Inflammatory macrophage (primary cell): Measurements from ENCODE around the gene TEX264.
"Not testable (repeated sequence)": the region's sequence is repeated elsewhere in the genome, so short reads cannot be mapped to it uniquely, and the experiment has no call there.

Source experiments
- DNase-seq, 2 donors: peaks; one replicate each; pipeline ENCODE4 v3.0.0-alpha.2; 2020 to 2022
- total RNA-seq, 18 experiments: gene quantifications; one replicate each; lab custom pipeline; 2026; ENCODE audit warnings: mixed read lengths in 6 of 18, inconsistent platforms in 2 of 18; lab: John Stamatoyannopoulos, UW

The TEX264 gene, protein sequence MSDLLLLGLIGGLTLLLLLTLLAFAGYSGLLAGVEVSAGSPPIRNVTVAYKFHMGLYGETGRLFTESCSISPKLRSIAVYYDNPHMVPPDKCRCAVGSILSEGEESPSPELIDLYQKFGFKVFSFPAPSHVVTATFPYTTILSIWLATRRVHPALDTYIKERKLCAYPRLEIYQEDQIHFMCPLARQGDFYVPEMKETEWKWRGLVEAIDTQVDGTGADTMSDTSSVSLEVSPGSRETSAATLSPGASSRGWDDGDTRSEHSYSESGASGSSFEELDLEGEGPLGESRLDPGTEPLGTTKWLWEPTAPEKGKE
- total RNA-seq: 17.9 to 108 (median 68.3) reads per million in 18 experiments

DNA sequence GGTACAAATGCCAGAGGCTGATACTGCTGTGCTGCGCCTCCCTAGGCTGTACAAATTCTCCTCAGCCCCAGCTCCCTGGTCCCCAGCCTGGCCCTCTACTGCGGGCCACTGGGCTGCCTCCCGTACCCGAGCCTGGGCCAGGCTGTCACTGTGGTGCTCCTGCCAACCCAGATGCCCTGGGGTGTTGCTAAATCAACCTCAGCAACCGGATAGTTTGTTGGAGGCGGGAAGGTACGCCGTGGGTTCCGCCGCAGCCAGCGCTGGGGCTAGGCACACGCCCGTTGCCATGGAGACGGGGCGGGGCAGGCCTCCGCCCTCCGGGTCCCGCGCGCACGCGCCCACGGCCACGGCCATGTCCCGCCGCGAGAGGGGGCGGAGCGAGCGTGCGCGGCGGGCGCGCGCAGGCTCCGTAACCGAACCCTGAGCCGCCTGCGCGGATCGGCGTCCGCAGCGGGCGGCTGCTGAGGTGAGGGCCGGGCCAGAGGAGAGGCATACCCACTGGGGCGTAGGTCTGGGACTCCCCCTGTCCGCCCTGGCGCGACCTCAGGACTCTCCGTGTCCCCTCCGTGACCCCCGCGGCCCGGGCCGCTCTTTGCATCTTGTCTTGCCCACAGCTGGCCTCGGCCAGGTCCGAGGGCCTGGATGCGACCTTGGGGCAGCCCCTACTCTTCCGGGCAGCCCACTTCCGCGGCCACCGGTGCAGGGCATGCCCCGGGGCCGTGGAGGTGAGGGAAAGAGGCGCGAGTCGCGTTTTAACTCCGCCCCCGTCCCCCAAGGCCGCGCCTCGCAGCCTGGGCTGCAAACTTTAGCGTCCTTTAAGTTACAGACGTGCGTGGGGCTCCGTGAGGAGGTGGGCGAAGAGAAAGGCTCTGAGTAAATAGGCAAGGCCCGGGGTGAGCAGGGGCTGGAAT is at the start of gene TEX264:
Gene TEX264, plus strand, starts transcription at position 430 of the 911 bp plus-strand sequence. CDS start 3,053 bp downstream, outside the sequence.
- DNase-seq: peak; percentile 95 to 97

DNA sequence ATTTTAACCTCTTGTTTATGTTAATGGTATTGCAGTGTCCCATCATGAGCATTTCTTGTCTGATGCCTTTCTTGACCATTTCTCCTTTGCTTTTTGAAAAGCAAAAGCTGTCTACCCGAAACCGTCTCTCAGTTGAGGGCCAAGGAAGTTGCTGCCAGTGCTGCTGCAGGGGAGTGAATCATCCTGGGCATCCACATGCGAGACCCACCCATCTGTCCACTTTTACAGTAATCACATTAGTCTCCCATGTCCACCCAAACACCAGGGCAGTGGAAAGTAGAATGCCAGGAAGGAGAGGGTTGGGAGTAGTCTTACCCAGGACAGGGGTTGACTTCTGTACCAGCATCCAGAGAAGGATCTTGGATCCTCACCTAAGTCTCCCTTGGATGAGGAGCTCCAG is 48.6 kb upstream of the TEX264 start:
- DNase-seq: no peak

DNA sequence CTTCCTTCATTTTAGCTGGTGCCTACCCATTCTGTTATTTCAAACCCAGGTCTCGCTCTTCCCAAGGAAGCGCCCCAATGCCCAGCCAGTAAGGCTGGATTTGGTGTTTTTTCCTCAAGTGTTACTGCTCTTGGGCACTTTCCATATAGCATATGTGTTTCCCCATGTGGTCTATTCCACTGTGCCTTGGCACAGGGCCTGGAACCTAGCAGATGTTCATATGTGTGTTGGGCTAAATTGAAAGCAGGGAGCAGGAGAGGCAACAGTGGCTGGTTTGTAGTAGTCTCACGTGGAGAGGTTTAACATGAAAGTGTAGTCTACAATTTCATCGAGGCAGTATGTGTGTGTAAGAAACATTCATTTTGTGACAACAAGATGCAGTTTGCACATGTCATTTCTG is 48.2 kb upstream of the TEX264 start:
- no peak for DNase-seq

DNA sequence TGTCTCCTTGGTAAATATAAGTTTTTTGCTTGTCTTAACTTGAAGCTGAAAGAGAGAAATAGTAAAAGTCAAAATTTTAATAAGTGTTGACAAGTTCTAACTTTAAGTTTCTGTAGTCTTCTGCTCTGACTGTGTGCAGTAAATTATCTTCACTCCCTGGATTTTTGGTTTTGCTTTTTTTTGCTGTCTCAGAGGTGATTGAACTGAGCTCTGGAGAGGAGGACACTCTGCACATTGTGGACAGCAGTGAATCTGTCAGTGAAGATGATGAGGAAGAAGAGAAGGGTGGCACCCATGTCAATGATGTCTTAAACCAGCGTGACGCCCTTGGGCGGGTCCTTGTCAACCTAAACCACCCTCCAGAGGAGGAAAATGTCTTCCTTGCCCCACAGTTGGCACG is 40.5 kb upstream of the TEX264 start:
- DNase-seq: no peak

DNA sequence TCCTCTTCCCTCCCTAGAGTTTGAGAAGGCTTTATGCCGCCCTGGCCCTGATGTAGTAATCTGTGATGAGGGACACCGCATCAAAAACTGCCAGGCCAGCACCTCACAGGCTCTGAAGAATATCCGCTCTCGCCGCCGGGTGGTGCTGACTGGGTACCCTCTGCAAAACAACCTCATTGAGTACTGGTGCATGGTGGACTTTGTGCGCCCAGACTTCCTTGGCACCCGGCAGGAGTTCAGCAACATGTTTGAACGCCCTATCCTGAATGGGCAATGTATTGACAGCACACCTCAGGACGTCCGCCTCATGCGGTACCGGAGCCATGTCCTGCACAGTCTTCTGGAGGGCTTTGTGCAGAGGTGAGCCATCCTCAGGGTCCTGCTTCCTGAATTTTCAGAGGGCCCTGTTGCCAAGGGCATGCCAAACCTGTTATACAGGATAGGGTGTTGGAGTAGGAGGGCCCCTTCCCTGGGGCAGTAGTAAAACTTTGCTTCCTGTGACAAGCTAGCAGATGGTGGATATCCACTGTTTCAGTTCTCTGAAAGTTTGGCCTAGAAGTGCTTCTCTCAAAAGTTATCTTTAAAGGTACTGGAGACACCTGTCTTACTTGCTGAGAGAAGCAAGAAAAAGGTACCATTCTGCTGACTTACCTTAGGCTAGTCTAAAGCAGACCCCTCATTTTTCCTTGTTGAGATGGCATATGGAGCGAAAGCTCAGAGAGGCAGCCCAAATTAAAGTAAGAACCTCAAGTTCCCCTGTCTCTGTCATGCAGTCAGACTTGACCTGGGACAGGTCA is 33.7 kb upstream of the TEX264 start:
- no peak for DNase-seq

DNA sequence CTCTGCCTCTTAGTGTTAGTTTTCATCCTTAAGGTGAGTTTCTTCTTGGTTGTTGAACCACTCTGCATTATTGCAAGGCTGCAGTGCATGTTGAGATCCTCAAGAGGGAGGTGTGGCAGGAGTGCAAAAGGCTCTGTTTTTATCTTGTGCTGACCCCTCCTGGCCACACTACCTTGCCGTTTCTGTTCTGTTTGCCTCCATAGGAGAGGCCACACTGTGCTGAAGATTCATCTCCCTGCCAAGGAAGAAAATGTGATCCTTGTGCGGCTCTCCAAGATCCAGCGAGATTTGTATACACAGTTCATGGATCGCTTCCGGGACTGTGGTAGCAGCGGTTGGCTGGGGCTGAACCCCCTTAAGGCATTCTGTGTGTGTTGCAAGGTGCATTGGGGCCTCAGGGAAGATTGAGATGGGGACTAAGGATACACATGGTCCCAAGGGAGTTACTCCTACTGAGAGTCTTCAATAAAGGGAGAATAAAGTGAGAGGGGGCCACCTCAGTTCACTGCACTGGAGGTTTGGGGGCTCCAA is 33.0 kb upstream of the TEX264 start:
- peak; percentile 64 to 69 for DNase-seq

DNA sequence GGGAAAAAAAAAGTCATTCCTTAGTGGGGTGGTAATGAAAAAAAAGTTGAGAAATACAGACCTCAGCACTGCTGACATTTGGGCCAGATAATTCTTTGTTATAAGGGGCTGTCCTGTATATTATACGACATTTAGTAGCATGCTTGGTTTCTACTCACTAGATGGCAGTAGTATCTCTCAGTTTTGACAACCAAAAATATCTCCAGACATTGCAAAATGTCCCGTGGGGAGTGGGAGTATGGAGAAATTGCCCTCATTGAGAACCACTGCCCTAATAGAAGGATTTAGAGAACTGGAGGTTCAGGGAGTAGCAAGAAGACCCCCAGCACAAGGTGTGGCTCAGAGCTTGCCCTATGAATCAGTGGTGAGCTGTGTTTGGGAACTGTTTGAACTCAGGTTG is 28.6 kb upstream of the TEX264 start:
- DNase-seq: peak; percentile 72 to 79

DNA sequence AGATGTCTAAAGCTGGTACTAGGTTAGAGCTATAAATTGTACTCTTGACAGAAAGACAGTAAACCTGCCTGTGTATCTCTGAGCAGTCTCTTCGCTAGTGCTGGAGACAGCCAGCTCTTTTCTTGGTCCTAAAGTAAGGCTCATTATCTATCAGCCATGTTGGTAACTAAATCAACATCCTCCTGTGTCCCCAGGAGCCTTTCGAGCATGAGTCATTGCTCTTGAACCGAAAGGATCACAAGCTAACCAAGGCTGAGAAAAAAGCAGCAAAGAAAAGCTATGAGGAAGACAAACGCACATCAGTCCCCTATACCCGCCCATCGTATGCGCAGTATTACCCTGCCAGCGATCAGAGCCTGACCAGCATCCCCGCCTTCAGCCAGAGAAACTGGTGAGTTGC is 25.0 kb upstream of the TEX264 start:
- no peak for DNase-seq

DNA sequence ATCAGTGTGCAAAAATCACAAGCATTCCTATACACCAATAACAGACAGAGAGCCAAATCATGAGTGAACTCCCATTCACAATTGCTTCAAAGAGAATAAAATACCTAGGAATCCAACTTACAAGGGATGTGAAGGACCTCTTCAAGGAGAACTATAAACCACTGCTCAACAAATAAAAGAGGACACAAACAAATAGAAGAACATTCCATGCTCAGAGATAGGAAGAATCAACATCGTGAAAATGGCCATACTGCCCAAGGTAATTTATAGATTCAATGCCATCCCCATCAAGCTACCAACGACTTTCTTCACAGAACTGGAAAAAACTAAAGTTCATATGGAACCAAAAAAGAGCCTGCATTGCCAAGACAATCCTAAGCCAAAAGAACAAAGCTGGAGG is 18.9 kb upstream of the TEX264 start:
- not testable (repeated sequence) for DNase-seq

DNA sequence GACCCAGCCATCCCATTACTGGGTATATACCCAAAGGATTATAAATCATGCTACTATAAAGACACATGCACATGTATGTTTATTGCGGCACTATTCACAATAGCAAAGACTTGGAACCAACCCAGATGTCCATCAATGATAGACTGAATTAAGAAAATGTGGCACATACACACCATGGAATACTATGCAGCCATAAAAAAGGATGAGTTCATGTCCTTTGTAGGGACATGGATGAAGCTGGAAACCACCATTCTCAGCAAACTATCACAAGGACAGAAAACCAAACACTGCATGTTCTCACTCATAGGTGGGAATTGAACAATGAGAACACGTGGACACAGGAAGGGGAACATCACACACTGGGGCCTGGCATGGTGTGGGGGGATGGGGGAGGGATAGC is 17.6 kb upstream of the TEX264 start:
- DNase-seq: not testable (repeated sequence)

DNA sequence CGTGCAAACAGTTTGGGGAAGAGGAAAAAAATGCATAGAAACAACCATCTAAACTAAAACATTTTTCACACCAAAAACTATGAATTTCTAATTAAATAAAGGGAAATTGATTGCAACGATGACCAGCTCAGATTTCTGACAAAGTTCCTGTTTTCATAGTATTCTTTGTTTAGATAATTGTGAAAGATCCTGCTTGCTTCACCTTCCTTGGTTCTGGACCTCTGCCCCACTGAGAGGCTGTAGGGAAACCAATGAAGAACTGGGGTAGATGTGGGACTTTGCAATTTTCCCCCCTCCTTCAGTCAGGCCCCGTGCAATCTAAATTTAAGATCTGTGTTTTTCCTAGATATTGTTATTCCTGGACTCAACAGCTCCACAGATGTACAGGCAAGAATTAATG is 13.8 kb upstream of the TEX264 start:
- DNase-seq: peak; percentile 71 to 78

DNA sequence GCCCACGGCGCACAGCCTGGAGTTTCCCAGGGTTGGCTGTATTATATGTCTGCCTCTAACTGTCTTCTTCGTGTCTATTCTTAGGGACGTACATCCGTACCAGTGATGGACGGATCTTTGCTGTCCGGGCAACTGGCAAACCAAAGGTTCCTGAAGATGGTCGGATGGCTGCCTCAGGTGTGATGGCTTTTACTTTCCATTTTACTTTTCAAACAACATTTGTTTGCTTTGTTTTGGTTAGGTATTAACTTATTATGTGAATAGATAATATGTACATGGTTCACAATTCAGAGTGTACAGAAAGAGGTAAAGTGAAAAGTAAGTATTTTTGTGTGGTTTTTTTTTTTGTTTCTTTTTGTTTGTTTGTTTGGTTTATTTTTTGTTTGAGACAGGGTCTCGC is 11.1 kb upstream of the TEX264 start:
- no peak for DNase-seq

DNA sequence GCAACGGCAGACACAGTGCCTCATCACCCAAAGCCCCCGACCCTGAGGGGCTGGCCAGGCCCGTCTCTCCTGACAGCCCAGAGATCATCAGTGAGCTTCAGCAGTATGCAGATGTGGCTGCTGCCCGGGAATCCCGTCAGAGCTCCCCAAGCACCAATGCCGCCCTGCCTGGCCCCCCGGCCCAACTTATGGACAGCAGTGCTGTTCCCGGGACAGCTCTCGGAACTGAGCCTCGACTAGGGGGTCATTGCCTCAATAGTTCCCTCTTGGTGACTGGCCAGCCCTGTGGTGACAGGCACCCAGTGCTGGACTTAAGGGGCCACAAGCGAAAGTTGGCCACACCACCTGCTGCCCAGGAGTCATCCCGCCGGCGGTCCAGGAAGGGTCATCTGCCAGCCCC is 8.6 kb upstream of the TEX264 start:
- DNase-seq: no peak

DNA sequence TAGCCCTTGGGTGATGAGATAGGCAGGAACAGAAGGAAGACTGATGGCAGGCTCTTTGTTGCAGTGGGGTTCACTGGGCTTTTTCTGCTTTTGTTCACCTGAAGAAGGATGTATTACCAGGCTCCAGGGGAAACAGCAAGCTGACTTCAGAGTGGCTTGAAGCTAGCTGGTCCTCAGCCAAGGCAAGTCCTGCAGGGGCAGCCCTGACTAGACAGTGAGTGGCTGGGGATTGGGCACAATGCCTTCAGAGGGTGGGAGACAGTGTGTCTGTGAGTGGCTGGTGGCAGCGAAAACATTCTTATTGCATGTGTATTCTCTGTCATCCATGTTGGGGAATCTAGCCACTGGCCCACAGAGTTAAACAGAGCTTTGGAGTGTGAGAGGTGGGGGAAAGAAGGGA is 2.3 kb upstream of the TEX264 start:
- DNase-seq: no peak

DNA sequence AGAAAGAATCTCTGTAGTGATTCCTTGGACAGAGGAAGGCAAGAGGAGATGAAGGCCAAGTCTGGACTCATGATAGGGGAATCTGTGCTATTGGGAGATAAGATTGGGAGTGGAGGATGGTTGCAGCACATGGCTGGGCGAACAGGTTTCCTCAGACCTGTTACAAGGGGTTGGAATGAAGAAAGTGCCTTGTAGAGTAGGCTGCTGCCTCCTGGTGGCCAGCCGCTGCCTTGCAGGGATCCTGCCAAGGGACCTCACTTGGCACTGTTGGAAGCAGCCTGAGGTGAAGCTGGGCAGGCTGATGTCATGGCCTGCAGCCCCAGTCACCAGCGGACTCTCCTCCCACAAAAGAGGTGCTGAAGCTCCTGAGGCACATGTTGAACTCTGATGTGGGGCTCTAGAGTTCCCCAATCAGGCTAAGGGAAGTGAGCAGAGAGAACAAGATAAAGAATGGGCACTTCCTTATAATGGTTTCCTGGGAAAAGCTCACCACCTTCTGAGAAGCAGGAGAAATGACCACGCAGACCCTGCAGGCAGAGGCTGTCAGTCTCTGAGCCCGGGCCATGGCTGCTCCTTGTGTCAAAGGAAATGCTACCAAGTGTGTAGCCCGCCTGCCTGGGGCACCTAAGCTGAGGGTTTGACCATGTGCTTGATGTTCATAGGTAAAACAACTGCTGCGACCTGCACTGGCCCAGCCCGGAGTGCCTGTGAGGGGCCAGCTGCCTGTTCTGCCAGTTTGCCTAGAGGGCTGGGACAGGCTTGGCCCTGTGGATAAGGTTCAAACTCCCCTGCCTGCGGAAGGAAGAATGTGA is 1.6 kb upstream of the TEX264 start:
- DNase-seq: peak; percentile 87 to 88

DNA sequence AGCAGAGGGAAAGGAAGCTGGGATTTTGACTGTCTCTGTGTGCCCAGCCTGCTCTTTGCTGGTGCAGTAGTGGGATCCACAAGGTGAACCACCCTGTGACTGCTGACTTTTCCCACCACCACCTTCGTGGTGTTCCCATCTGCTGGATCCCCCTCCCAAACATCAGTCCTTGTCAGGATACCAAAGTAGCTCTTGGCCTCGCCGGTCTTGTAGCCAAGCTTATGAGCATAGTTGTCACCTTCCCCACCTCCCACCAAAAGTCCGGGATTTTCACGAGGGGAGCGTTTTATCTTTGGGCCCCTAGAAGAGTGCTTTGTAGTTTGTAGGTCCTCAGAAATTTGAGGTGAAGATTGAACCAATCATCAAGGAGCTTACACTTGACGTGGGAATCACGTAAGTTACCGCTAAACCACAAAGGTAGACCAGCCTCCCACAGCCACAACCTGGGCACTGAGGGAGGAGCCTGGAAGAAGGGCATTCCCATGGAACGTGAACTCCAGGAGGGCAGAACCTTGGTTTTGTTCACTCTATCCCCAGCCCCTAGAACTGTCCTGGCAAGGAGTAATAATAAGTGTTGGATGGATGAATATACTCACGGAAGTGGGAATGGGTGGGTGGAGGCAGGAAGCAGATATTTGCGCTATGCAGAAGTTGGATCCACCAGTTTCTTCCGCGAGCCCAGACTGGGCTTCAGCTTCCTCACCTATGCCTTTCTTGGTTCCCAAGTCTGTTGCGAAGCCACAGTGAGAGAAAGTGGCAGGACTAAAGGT is 814 bp upstream of the TEX264 start:
- peak; percentile 18 to 66 for DNase-seq

DNA sequence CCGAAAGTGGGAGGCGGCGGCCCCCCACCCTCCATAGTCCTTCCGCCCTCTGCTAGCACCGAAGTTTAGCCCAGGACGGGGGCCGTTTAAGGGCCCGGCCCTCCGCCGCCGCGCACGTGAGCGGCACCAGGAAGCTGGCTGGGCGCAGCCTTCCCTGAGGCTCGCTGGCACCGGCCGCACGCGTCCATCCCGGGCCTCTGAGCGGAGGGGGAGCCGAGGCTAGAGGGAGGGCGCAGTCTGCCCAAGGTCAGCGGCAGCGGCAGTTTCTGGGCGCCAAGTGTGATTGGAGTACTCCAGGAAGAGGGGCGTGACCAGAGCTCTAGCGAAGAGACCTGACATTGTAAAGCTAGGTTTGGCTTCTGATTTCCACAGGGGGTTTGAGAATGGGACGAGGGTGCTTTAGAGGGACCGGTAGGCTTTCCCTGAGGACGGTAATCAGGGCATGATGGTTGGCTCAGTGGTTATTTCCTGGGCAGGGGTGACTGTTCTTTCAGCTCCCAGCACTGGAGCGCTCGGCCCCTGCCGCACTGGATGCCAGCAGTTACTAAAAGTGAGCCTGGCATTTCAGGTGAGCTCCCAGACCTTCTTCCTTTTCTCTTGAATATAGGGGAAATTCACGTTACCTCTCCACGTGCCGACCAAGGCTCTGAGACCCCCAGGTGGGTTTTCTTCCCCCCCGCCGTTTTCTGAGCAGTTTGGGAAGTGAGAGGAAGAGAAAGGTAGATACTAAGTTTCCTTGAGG is 853 bp downstream of the TEX264 start:
- DNase-seq: peak; percentile 74 to 76

DNA sequence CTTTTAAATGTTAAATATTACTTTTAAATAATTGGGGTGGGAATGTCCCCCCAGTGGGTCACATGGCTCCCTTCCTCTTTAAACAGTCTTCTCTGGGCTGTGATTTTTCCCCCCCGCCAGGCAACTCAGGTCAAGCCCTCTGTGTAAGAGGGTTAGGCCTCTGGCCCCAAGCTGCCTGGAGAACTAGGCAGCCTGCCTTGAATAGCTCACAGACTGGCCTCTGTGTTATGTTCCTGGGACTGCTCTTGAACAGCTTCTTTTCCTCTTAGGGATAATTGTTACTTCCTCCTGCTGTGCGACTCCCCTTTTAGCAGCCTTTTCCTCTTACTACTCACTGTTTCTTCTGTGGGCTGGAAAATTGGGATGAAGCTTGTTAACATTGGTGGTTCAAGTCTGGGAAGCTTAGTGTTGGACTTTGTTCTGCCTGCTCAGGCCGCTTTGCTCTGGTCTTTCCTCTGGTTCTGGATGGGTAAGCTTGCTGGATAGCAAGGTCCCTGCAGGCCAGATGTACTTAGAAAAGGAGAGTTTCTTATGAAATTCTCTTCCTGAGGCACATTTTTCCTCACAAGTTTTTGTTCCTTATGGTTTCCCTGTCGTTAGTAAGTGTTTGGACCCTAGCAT is 2.2 kb downstream of the TEX264 start:
- peak in 1 of 2 donors; percentile 24 for DNase-seq

DNA sequence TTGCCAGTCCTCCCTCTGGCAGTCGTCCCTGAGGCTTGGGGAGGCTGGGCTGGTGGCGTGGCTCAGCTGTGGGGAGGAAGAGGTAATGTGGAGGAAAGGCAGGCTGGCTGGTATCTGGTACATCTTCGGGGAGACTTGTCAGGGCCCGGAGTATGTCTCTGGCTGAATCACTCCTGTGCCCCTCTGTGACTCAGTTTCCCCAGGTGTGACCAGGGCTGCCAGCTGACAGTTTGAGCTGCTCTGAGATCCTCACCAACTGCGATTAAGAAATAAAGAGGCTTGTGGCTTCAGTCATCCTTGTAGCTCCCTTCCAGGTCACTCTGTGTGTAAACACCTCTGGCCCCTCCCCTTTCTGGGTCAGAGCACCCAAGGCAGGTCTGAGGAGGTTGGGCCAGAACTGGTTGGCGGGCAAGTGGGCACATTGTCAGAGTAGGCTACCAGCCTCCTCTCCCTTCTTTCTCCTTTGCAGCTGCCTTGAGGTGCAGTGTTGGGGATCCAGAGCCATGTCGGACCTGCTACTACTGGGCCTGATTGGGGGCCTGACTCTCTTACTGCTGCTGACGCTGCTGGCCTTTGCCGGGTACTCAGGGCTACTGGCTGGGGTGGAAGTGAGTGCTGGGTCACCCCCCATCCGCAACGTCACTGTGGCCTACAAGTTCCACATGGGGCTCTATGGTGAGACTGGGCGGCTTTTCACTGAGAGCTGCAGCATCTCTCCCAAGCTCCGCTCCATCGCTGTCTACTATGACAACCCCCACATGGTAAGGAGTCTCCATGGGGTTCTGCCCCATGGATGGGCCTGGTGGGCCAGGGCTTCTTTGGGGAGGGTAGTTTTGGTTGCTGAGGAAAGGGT is 3.0 kb downstream of the TEX264 start:
- DNase-seq: no peak
